ENCODE data around the gene THOC5.

- TF ChIP-seq CTCF (IDR thresholded peaks at IDR 0.05) (no peak), POLR2AphosphoS5 (IDR thresholded peaks at IDR 0.05; ENCODE audit: low read depth, low read length) (no peak), REST (IDR thresholded peaks at IDR 0.05; ENCODE audit: insufficient read depth in 1 of 2, low read depth in 2 of 2, low read length in 1 of 2) (no peak), SIN3A (IDR thresholded peaks at IDR 0.05; ENCODE audit: borderline replicate concordance, insufficient read depth, low read depth, low read length) (no peak), TCF7L2 (IDR thresholded peaks at IDR 0.05; ENCODE audit: low read depth, low read length) (no peak)
Observed at GRCh38 chr22:29539105-29539504, 14.5 kb downstream of the THOC5 start.

All from Panc1 (cell line).